ENCODE results near the gene COL4A5.

- TF ChIP-seq CTCF (IDR thresholded peaks at IDR 0.05) (no peak), POLR2A (IDR thresholded peaks at IDR 0.05) (no peak)
These were observed 298.1 kb downstream of the COL4A5 start for GRCh38 chrX:108737754-108738153.
